Measurements from ENCODE around the gene BUD31. TPM values are rescaled to one million over a fixed set of nuclear protein-coding genes. Genes with fewer than 3 reads are reported as not detected.
A peak's percentile ranks its signal among the peaks of the same experiment; 100 is the strongest.

BUD31 gene
- total and polyA plus RNA-seq, 2 of the 13 experiments (the other 11 are each of a cell fraction or from before 2014, with no cell fraction given), result 35.1 to 79.1 TPM

DNA sequence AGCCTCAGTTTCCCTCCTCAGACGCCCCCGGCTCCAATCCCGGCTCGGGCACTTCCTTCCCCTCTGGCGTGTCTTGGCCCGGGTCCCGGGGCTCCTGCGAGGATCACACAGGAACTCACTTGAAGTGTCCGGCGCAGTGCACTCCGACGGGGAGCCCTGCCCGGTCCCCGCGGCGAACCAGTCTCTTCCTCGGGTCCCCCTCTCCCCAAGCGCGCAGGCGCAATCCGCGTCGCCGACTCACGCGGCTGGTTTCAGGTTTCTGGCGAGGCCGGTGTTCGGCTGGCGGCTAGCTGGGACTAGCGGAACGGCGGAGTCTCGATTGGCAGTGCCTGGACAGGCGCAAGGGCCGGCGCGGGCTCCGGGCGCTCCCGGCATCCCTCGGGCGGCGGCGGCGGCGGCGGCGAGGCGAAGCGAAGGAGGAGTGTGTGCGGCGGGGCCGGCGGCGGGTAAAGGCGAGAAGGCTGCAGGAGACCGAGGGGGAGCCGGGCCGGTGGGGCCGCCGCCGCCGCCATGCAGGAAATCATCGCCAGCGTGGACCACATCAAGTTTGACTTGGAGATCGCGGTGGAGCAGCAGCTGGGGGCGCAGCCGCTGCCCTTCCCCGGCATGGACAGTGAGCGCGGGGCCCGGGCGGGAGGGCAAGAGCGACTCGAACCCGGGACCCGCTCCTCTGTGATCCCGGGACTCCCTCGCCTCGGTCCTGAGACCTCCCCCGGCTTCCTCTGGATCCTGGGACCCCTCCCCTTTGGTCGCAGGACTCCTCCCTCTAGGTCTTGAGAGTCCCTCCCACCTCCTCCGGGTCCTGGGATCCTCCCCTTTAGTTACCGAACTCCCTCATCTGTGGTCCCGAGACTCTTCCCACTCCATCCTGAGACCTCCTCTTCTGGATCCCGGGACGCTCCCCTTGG is 30.1 kb downstream of the BUD31 start, which contains the start of the genes CPSF4 and PTCD1 (continued):
- TF ChIP-seq, protein P1, sequence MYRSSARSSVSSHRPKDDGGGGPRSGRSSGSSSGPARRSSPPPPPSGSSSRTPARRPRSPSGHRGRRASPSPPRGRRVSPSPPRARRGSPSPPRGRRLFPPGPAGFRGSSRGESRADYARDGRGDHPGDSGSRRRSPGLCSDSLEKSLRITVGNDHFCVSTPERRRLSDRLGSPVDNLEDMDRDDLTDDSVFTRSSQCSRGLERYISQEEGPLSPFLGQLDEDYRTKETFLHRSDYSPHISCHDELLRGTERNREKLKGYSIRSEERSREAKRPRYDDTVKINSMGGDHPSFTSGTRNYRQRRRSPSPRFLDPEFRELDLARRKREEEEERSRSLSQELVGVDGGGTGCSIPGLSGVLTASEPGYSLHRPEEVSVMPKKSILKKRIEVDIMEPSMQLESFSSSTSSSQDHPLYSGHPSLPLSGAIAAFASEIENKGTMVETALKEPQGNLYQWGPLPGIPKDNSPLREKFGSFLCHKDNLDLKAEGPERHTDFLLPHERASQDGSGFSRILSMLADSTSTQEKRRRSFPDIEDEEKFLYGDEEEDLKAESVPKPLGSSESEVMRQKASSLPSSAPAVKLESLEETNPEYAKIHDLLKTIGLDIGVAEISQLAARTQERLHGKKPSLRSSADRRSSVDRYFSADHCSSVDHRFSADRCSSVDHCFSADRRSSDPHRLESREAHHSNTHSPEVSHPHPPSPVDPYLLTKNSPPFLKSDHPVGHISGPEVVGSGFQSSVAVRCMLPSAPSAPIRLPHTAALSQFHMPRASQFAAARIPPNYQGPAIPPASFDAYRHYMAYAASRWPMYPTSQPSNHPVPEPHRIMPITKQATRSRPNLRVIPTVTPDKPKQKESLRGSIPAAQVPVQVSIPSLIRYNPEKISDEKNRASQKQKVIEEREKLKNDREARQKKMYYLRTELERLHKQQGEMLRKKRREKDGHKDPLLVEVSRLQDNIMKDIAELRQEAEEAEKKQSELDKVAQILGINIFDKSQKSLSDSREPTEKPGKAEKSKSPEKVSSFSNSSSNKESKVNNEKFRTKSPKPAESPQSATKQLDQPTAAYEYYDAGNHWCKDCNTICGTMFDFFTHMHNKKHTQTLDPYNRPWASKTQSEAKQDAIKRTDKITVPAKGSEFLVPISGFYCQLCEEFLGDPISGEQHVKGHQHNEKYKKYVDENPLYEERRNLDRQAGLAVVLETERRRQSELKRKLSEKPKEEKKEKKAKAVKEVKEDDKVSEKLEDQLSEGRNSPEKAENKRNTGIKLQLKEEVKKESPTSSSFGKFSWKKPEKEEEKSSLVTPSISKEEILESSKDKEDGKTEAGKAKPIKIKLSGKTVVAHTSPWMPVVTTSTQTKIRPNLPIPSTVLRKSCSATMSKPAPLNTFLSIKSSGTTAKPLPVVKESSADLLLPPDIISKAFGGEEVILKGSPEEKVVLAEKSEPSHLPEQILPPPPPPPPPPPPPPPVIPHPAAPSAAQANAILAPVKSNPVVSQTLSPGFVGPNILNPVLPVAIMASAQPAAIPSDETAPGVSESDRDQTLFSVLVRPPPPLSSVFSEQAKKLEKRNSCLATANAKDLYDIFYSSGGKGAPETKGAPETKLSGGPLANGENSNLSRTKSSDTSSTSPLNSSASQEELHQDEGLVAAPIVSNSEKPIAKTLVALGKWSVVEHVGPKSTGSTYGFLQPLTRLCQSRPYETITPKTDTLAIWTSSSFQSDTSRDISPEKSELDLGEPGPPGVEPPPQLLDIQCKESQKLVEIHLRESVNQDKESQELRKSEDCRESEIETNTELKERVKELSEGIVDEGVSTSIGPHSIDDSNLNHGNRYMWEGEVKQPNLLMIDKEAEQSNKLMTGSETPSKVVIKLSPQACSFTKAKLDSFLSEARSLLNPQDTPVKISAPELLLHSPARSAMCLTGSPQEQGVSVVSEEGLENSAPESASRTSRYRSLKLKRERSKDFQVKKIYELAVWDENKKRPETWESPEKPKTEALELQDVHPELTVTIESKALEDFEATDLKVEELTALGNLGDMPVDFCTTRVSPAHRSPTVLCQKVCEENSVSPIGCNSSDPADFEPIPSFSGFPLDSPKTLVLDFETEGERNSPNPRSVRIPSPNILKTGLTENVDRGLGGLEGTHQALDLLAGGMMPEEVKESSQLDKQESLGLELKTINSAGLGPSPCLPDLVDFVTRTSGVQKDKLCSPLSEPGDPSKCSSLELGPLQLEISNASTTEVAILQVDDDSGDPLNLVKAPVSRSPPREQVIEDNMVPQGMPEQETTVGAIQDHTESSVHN (CRISPR knock-in tag; IDR thresholded peaks at IDR 0.05), result no peak
- TF ChIP-seq, protein P2, sequence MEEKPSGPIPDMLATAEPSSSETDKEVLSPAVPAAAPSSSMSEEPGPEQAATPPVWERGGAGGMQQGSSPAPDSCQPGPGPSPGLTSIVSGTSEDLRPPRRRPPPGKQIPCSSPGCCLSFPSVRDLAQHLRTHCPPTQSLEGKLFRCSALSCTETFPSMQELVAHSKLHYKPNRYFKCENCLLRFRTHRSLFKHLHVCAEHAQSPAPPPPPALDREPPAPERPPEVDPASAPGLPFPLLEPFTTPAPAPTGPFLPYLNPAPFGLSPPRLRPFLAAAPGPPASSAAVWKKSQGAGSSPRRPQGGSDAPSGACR (CRISPR knock-in tag; IDR thresholded peaks at IDR 0.05), result 0 out of 2 replicates have a peak, but pooled peaks have one; percentile 42
- TF ChIP-seq, protein P3, sequence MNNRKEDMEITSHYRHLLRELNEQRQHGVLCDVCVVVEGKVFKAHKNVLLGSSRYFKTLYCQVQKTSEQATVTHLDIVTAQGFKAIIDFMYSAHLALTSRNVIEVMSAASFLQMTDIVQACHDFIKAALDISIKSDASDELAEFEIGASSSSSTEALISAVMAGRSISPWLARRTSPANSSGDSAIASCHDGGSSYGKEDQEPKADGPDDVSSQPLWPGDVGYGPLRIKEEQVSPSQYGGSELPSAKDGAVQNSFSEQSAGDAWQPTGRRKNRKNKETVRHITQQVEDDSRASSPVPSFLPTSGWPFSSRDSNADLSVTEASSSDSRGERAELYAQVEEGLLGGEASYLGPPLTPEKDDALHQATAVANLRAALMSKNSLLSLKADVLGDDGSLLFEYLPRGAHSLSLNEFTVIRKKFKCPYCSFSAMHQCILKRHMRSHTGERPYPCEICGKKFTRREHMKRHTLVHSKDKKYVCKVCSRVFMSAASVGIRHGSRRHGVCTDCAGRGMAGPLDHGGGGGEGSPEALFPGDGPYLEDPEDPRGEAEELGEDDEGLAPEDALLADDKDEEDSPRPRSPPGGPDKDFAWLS (CRISPR knock-in tag; IDR thresholded peaks at IDR 0.05; ENCODE audit: borderline replicate concordance), result no peak
- TF ChIP-seq MIER2 (CRISPR knock-in tag; IDR thresholded peaks at IDR 0.05), result no peak
- peak; percentile 50 for TF ChIP-seq ZMYM4 (CRISPR knock-in tag; IDR thresholded peaks at IDR 0.05)
- TF ChIP-seq IRF2 (CRISPR knock-in tag; IDR thresholded peaks at IDR 0.05), result peak; percentile 90
- no peak for TF ChIP-seq ZNF296 (CRISPR knock-in tag; conservative IDR thresholded peaks at IDR 0.05)
- TF ChIP-seq CBX2 (IDR thresholded peaks at IDR 0.05; ENCODE audit: low read depth, low read length), result no peak
- no peak for TF ChIP-seq CBX2 (CRISPR knock-in tag; IDR thresholded peaks at IDR 0.05; ENCODE audit: low read depth)
- peak in 1 of 2 experiments; percentile 20; a peak in 1 of 4 replicates for TF ChIP-seq MAFK (conservative IDR thresholded peaks at IDR 0.05 in 1 of 2, IDR thresholded peaks at IDR 0.05 in 1 of 2; ENCODE audit: low read length in 2 of 2)
- peak; percentile 95 for TF ChIP-seq ZNF563 (CRISPR knock-in tag; IDR thresholded peaks at IDR 0.05)
- peak; percentile 92 for TF ChIP-seq KAT8 (CRISPR knock-in tag; IDR thresholded peaks at IDR 0.05)
- no peak for TF ChIP-seq ZBTB26 (CRISPR knock-in tag; IDR thresholded peaks at IDR 0.05; ENCODE audit: borderline replicate concordance)
- TF ChIP-seq WIZ (CRISPR knock-in tag; IDR thresholded peaks at IDR 0.05), result no peak; the same call in 1 of the 2 replicates
- peak; percentile 74; the same call in 1 of the 2 replicates for TF ChIP-seq FOXK1 (CRISPR knock-in tag; IDR thresholded peaks at IDR 0.05; ENCODE audit: borderline replicate concordance, low read depth)
- TF ChIP-seq ZFAT (CRISPR knock-in tag; conservative IDR thresholded peaks at IDR 0.05), result no peak
- TF ChIP-seq ZNF782 (CRISPR knock-in tag; IDR thresholded peaks at IDR 0.05; ENCODE audit: borderline replicate concordance), result no peak; the same call in 1 of the 2 replicates

Measured in HepG2 (cell line).